ENCODE data around the gene PCDHGC5.

The PCDHGC5 gene

DNA sequence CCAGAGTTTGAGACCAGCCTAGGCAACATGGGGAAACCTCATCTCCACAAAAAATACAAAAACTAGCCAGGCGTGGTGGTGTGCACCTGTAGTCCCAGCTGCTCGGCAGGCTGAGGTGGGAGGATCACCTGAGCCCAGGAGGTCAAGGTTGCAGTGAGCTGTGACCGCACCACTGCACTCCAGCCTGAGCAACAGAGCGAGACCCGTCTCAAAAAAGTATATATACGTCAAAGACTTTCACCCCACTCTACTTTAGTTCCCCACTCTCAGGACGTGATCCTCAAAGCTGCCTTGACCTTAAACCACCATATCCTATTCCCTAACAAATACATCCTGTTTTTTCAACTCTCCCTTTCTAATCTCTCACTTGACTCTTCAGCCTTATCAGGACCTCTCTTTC, 41.0 kb downstream of the PCDHGC5 start:
- no peak for DNase-seq (ENCODE audit: low read depth, low spot score)

DNA sequence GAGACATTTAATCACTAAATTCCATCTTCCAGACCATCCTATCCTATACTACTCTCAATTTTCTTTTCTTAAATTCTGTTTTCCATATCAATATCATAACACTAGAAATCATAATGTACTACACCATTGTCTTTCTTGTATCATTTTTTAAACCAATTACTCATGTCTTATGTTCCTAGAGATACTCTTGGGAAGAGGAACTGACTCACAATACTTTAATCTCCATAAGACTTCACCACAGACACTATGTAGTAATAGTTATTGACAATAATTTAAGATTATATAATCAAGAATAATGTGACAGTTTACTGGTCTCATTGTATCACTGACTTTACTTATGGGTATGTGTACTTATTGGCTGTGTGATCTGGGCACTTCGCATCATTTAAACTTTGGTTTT, 43.8 kb downstream of the PCDHGC5 start:
- no peak for DNase-seq (ENCODE audit: low read depth, low spot score)

DNA sequence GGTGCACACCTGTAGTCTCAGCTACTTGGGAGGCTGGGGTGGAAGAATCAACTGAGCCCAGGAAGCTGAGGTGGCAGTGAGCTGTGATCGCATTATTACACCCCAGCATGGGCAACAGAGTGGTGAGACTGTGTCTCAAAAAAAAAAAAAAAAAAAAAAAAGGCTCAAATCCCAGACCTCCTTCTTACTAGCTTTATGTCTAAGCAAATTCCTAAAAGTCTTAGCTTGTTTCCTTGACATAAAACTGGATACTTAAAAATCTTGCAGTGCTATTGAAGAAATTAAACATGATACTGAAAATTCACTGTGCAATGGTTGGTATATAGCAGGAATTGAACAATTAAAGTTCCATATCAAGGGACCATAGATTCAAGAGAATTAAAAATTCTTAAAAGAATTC, 45.0 kb downstream of the PCDHGC5 start:
- no peak for DNase-seq (ENCODE audit: low read depth, low spot score)

DNA sequence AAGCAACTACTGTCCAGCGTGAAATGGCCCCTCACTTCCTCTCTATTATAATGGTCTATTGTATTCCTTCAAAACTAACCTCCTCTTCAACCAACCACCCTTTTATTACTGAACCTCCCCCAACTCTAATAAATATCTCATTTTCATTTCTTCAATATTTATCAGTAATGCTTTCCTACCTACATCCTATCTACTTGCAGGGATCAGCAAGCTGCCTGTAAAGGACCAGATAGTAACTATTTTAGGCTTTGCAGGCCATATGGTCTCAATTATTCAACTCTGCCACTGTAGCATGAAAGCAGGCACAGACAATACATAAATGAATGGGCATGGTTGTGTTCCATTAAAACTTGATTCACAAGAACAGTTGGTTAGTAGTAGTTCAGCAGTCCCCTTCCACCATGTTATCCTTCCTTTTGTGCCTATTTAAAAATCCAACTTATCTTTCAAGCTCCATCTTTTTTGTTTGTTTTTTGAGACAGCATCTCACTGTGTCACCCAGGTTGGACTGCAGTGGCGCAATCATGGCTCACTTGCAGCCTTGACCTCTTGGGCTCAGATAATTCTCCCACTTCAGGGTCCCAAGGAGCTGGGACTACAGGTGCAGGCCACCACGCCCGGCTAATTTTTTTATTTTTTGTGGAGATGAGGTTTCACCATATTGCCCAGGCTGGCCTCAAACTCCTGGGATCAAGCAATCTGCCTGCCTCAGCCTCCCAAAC, 45.8 kb downstream of the PCDHGC5 start:
- DNase-seq (ENCODE audit: low read depth, low spot score): no peak
